ENCODE data around the gene C3orf80.

GRCh38 chr3:160218136-160218535 lies 7.1 kb upstream of the C3orf80 start:
- TF ChIP-seq CTCF (IDR thresholded peaks at IDR 0.05) (no peak), POLR2A (IDR thresholded peaks at IDR 0.05) (no peak)

Measured in adrenal gland (tissue), 5 donors.